Small intestine (tissue), 7 donors: ENCODE results near the gene CPB2. TPM values are rescaled to one million over a fixed set of nuclear protein-coding genes. Genes with fewer than 3 reads are reported as not detected.
A peak's percentile ranks its signal among the peaks of the same experiment; 100 is the strongest.

Source experiments
- DNase-seq, 2 donors: peaks; one replicate each; pipeline versions ENCODE4 v3.0.0 to v3.0.0-alpha.2; 2013
- FAIRE-seq: peaks from 2 replicates; lab custom pipeline; 2012; peaks lifted over from hg19 to GRCh38; lab: Jason Lieb, UNC
- H3K27ac ChIP-seq, 3 donors: one replicate each; pipeline ENCODE4 v1.5.1; 2013; ENCODE audit warnings: low read length in 2 of 3, mild to moderate bottlenecking in 2 of 3, control low read depth in 1 of 3, inconsistent platforms in 1 of 3, low read depth in 1 of 3, moderate library complexity in 1 of 3
- H3K27me3 ChIP-seq, 3 donors: one replicate each; pipeline ENCODE4 v1.6.1; 2013; ENCODE audit warnings: low read length in 3 of 3, inconsistent platforms in 1 of 3; ENCODE audit not compliant: control insufficient read depth in 3 of 3, insufficient read depth in 3 of 3
- H3K36me3 ChIP-seq, 3 donors: one replicate each; pipeline ENCODE4 v1.6.1; 2013; ENCODE audit warnings: low read length in 3 of 3, inconsistent platforms in 1 of 3, low read depth in 1 of 3, mild to moderate bottlenecking in 1 of 3, moderate library complexity in 1 of 3; ENCODE audit not compliant: control insufficient read depth in 3 of 3, insufficient read depth in 2 of 3
- H3K4me1 ChIP-seq, 3 donors: one replicate each; pipeline ENCODE4 v1.6.1; 2013; ENCODE audit warnings: low read length in 2 of 3, inconsistent platforms in 1 of 3, low read depth in 1 of 3, mild to moderate bottlenecking in 1 of 3, moderate library complexity in 1 of 3; ENCODE audit not compliant: control insufficient read depth in 3 of 3, insufficient read depth in 2 of 3
- H3K4me3 ChIP-seq, 3 donors: one replicate each; pipeline ENCODE4 v1.5.1; 2013; ENCODE audit warnings: low read length in 3 of 3, control low read depth in 1 of 3, inconsistent platforms in 1 of 3, low read depth in 1 of 3, mild to moderate bottlenecking in 1 of 3, moderate library complexity in 1 of 3
- H3K9me3 ChIP-seq, 2 donors: one replicate each; pipeline ENCODE4 v1.6.1; 2013; ENCODE audit warnings: low read depth in 1 of 2, low read length in 1 of 2; ENCODE audit not compliant: control insufficient read depth in 2 of 2, insufficient read depth in 1 of 2
- WGBS, 3 donors: extraction: QIAGEN DNeasy Blood & Tissue Kit; methylation state at CpG; one replicate each; pipeline ENCODE4 v1.1.7; 2013; 5-methylcytosine and 5-hydroxymethylcytosine counted together
- polyA plus RNA-seq, 4 donors: library from polyadenylated mRNA; stranded (reverse) in 3 of 4; unstranded in 1 of 4; fragments of 200-250 nt in 3 of 4; fragments of 120-200 nt in 1 of 4; gene quantifications; one replicate each; pipeline versions ENCODE4 v1.2.1 to v1.2.3, GENCODE V29; 2013
- donor health status: healthy with polysubstance abuse.
- donor health status: control.
- donor health status: control.
- donor health status: Bipolar disorder and iron deficiency.
- donor health status: healthy.

Gene CPB2
- polyA plus RNA-seq, 4 donors: 0.06 TPM; not detected in 3

DNA sequence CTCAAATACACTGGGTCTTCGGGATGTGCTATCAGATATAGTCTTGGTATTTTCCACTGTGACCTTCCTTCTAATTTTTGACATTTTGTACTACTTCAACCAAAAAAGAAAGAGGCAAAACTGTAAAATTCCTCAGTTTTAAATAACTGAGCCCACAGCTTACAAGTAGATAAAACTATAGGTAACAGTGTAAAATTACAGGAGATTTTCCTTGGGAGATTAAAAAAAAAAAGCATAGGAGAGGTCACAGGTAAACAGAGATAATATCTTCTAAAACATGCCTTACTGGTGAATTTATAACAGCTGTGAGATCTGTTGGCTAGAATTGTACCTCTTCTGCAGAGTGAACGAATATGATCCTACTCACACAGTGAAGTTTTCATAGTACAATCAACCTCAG is 59.4 kb downstream of the CPB2 start:
- H3K36me3 ChIP-seq: peaks cover 0 to 3% (median 0%) of the 10 kb centered on the region in 3 donors
- DNase-seq (no peak), FAIRE-seq (no peak)
- WGBS, 3 donors: 78 to 89% (median 79%) methylated on average over 2 of the region's 2 CpGs
- H3K4me3 ChIP-seq: no peak overlapping the region
- no peak overlapping the region for H3K27ac ChIP-seq
- H3K27me3 ChIP-seq: no peaks in the 10 kb centered on the region
- H3K4me1 ChIP-seq: no peaks in the 10 kb centered on the region
- no peaks in the 10 kb centered on the region for H3K9me3 ChIP-seq

DNA sequence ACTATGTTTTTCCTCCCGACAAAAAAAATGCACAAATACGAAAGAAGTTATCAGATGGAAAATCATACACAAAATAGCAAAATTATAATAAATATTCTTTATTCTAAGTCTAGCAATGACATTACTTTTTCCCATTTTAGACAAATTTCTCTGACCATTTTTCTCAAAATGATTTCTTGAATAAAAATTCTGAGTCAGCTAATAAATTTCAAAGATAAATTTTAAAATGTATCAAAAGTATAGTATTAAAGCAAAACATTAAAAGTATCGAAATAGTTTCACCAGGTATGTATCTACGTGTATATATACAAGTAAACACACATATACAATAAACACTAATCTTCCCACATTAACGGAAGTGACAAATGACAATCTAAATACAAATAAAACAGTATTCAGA is 61.2 kb downstream of the CPB2 start:
- H3K27ac ChIP-seq: no peak overlapping the region
- FAIRE-seq (peak; percentile 68), DNase-seq (no peak)
- H3K36me3 ChIP-seq: peaks cover 0 to 3% (median 0%) of the 10 kb centered on the region in 3 donors
- no peaks in the 10 kb centered on the region for H3K4me1 ChIP-seq
- H3K27me3 ChIP-seq: no peaks in the 10 kb centered on the region
- H3K9me3 ChIP-seq: no peaks in the 10 kb centered on the region
- no peak overlapping the region for H3K4me3 ChIP-seq
- 93 to 96% (median 96%) methylated on average over 5 of the region's 5 CpGs for WGBS, 3 donors

DNA sequence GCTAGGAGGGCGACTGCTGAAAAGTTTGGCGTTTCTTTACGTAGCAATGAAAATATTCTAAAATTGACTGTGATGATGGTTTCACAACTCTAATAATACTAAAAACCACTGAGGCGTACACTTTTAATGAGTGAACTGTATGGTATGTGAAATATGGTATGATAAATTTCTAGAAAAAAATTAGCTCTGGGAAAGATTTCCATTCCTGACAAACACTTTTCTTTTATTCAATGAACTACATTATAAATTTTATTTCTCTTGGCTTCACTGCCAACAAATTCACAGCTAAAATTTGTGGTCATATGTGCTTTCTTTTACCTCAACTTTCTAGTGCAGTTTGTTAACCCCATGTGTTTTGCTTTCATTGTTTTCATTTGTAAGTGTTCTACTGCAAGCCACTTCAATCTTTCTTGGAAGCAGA is 63.4 kb downstream of the CPB2 start:
- Histone ChIP-seq H3K27ac (no peak overlapping the region), H3K9me3 (no peaks in the 10 kb centered on the region), H3K27me3 (no peaks in the 10 kb centered on the region), H3K4me1 (peaks cover 0 to 4% (median 0%) of the 10 kb centered on the region in 3 donors), H3K36me3 (peaks cover 0 to 3% (median 0%) of the 10 kb centered on the region in 3 donors), H3K4me3 (no peak overlapping the region)
- no peak for DNase-seq
- 91 to 98% (median 95%) methylated on average over 4 of the region's 4 CpGs for WGBS, 3 donors
- FAIRE-seq: no peak

DNA sequence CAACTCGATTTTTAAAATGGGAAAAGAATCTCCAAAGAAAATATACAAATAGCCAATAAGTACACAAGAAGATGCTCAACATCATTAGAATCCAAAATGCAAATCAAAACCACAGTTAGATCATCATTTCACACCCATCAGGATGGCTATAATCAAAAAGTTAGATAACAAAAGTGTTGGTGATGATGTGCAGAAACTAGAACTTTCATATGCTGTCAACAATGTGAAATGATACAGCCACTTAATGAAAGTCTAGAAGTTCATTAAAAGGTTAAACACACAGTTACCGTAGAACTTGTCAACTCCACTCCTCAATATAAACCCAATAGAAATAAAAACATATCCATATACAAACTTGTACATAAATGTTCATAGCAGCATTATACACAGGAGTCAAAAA is 64.1 kb downstream of the CPB2 start:
- Histone ChIP-seq H3K4me3 (no peak overlapping the region), H3K27ac (no peak overlapping the region), H3K4me1 (peaks cover 0 to 4% (median 0%) of the 10 kb centered on the region in 3 donors), H3K9me3 (no peaks in the 10 kb centered on the region), H3K27me3 (no peaks in the 10 kb centered on the region), H3K36me3 (peaks cover 0 to 3% (median 0%) of the 10 kb centered on the region in 3 donors)
- 84 to 85% (median 85%) methylated on average over 2 of the region's 2 CpGs for WGBS, 3 donors
- no peak for DNase-seq
- no peak for FAIRE-seq

DNA sequence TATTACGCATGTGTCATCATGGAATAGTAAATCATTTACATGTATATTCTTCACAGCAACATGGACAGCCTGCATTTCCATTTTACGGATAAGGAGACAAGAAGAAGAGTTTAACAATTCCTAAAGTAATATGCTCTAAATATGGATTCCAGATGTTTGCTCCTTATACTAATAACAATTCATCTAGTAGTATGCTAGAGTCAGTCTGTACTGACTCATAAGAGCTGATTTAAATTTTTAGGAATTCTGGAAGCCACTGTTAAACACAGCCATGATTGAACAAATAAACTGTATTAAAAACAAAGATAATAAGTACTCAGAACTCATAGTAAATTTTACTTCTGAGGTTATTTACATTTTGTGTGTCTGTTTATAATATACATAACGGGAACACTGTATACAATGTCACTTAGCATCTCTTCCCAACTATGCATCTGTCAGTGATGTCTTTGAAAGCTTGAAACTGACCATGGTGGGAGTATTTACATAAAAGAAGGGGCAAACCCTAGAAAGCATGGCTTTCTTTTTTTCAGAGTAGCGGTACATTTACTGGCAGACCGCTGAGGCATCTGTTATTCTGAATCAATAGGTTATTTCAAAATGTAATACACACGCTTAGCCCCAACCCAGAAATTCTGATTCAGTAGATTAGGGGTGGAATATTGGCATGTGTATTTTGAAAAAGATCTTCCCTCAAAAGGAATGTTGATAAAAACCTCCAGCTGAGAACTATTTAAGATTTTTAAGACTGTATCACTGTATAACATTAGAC is 65.2 kb downstream of the CPB2 start:
- WGBS, 3 donors: 86 to 98% (median 96%) methylated on average over 6 of the region's 6 CpGs
- no peak overlapping the region for H3K4me3 ChIP-seq
- peaks cover 0 to 4% (median 0%) of the 10 kb centered on the region in 3 donors for H3K4me1 ChIP-seq
- H3K27me3 ChIP-seq: no peaks in the 10 kb centered on the region
- H3K27ac ChIP-seq: peak overlapping the region in 1 of 3 donors; percentile 75
- peaks cover 0 to 3% (median 0%) of the 10 kb centered on the region in 3 donors for H3K36me3 ChIP-seq
- FAIRE-seq (no peak), DNase-seq (no peak)
- H3K9me3 ChIP-seq: no peaks in the 10 kb centered on the region

DNA sequence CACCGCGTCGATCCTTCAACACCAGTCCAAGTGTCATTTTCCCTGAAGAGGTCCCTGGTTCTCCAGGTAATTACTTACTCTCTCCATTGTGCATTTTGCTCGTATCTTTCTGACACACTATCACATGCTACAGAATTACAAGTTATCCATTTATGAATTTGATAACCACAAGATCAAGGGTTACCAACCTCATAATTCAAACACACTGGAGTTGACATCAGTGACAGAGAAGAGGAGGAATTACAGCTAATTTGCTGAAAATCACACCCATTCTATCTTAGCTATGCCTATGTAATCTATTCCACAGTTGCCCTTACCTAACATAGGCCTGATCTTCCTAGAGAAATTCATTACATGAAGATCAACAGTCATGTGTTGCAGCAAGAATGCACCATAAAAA is 66.5 kb downstream of the CPB2 start:
- no peaks in the 10 kb centered on the region for H3K27me3 ChIP-seq
- H3K4me1 ChIP-seq: peaks cover 0 to 4% (median 0%) of the 10 kb centered on the region in 3 donors
- H3K27ac ChIP-seq: peak overlapping the region in 1 of 3 donors; percentile 88
- peaks cover 0 to 3% (median 0%) of the 10 kb centered on the region in 3 donors for H3K36me3 ChIP-seq
- 9 to 67% (median 46%) methylated on average over 4 of the region's 4 CpGs for WGBS, 3 donors
- no peaks in the 10 kb centered on the region for H3K9me3 ChIP-seq
- DNase-seq (peak; percentile 78 to 81), FAIRE-seq (no peak)
- H3K4me3 ChIP-seq: no peak overlapping the region

DNA sequence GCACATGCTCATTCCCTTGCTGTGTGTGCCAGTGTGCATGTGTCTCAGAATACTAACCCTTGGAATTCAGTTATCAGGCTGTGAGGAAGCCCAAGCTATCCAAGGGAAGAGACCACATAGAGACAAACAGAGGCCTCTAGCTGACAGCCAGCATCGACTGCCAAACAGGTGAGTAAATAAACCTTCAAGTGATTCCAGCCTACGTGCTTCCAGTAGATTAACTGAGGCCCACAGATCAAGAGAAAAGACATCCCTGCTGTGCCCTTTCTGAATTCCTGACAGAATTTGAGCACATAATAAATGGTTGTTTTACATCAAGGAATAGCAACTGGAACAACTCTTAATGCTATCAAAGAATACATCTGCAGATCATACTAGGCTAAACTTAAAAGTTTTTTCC is 69.8 kb downstream of the CPB2 start:
- H3K4me3 ChIP-seq: no peak overlapping the region
- H3K9me3 ChIP-seq: no peaks in the 10 kb centered on the region
- no peak for DNase-seq
- H3K4me1 ChIP-seq: peaks cover 0 to 4% (median 0%) of the 10 kb centered on the region in 3 donors
- no peaks in the 10 kb centered on the region for H3K27me3 ChIP-seq
- no peak for FAIRE-seq
- no peak overlapping the region for H3K27ac ChIP-seq
- peaks cover 0 to 2% (median 0%) of the 10 kb centered on the region in 3 donors for H3K36me3 ChIP-seq
- whole genome bisulfite sequencing, 3 donors: 72 to 87% (median 81%) methylated on average over 2 of the region's 2 CpGs

DNA sequence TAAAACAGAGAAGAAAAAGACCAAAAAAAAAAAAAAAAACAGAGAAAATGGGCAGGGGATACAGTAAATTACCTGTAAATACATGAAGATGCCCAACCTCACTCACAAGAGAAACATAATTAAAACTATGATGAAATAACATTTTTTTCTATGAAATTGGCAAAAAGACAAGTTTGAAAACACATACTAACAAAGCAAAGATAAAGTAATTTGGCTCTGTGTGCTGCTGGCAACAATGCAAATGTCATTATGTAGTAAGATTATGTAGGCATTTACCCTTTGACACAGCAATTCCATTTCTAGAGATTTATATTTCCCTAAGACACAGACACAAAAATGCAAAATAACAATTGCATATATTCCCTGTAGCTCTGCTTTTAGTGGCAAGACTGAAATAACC is 72.5 kb downstream of the CPB2 start:
- H3K4me3 ChIP-seq: no peak overlapping the region
- peaks cover 0 to 2% (median 0%) of the 10 kb centered on the region in 3 donors for H3K36me3 ChIP-seq
- H3K9me3 ChIP-seq: no peaks in the 10 kb centered on the region
- no peaks in the 10 kb centered on the region for H3K4me1 ChIP-seq
- no peak overlapping the region for H3K27ac ChIP-seq
- H3K27me3 ChIP-seq: no peaks in the 10 kb centered on the region
- FAIRE-seq (no peak), DNase-seq (no peak)
